PC-9 (cell line): Measurements from ENCODE around the gene C12orf50.

Source experiments
- CTCF ChIP-seq: fragments of 200-600 bp; sonication (generic); conservative IDR thresholded peaks from 2 replicates; pipeline ENCODE4 v1.6.1; 2017; ENCODE audit warnings: mixed run types, antibody characterized with exemption, mild to moderate bottlenecking, moderate library complexity
- EZH2 ChIP-seq: fragments of 200-600 bp; sonication (generic); IDR thresholded peaks from 2 replicates; pipeline ENCODE4 v1.8.0; 2017; ENCODE audit warnings: antibody characterized with exemption, low read depth

- TF ChIP-seq CTCF (no peak), EZH2 (no peak)
Measured at GRCh38 chr12:88035271-88035906, 6.2 kb upstream of the C12orf50 start.
